RWPE2 (cell line): ENCODE results near the gene ZNF236.

Experiments
- ATAC-seq: fragments of 200-7000 bp; cut with Tn5 transposase; 3 replicates; pipeline ENCODE4 v1.9.1; 2021; ENCODE audit warnings: low read depth
- DNase-seq: peaks from one replicate; pipeline ENCODE4 v3.0.0-alpha.2; 2020; ENCODE audit warnings: low spot score
- H3K27ac ChIP-seq: fragments of 450-650 bp; 2 replicates; pipeline ENCODE4 v1.5.1; 2017; ENCODE audit warnings: mild to moderate bottlenecking; ENCODE audit not compliant: poor library complexity, severe bottlenecking
- H3K27me3 ChIP-seq: fragments of 250-450 bp; sonication (Bioruptor Pico); 2 replicates; pipeline ENCODE4 v1.5.1; 2021; ENCODE audit warnings: mild to moderate bottlenecking, moderate library complexity; ENCODE audit not compliant: insufficient read depth, poor library complexity, severe bottlenecking
- H3K36me3 ChIP-seq: fragments of 250-450 bp; sonication (Bioruptor Pico); 2 replicates; pipeline ENCODE4 v1.5.1; 2020; ENCODE audit warnings: low read depth, mild to moderate bottlenecking, moderate library complexity
- H3K4me1 ChIP-seq: fragments of 250-450 bp; sonication (Bioruptor Pico); 2 replicates; pipeline ENCODE4 v1.5.1; 2021; ENCODE audit warnings: mild to moderate bottlenecking, moderate library complexity; ENCODE audit not compliant: insufficient read depth, poor library complexity, severe bottlenecking
- H3K4me3 ChIP-seq: fragments of 250-450 bp; sonication (Bioruptor Pico); 2 replicates; pipeline ENCODE4 v1.5.1; 2021; ENCODE audit warnings: mild to moderate bottlenecking, moderate library complexity; ENCODE audit not compliant: severe bottlenecking
- H3K9me3 ChIP-seq: fragments of 250-450 bp; sonication (Bioruptor Pico); 2 replicates; pipeline ENCODE4 v1.5.1; 2021; ENCODE audit warnings: mild to moderate bottlenecking, moderate library complexity; ENCODE audit not compliant: severe bottlenecking
- TF ChIP-seq, protein P1 (sequence below): fragments of 450-650 bp; IDR thresholded peaks from one replicate; pipeline ENCODE4 v1.5.1; 2017; ENCODE audit warnings: mild to moderate bottlenecking, moderate library complexity; ENCODE audit not compliant: poor library complexity, severe bottlenecking

The ZNF236 gene

DNA sequence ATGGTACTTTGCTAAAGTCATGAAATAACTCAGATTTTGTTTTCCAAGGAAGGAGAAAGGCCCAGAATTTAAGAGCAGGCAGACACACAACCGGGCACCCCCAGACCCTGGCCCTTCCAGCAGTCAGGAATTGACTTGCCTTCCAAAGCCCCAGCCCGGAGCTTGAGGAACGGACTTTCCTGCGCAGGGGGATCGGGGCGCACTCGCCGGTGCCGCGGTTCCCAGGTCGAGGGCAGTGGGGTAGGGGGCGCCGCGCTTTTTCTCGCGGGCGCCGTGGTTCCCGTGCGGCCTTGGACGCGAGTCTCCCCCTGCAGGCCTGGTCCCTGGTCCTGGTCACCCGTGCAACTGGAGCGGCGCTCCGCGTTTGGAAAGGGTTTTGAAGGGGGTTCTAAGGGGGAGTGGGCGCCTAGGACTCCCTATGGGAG, 1.2 kb downstream of the ZNF236 start:
- DNase-seq (peak; percentile 52), ATAC-seq (no peak)
- no peaks in the 10 kb centered on the region for H3K27me3 ChIP-seq
- peaks cover 17% of the 10 kb centered on the region; the same call in 1 of the 2 replicates for H3K36me3 ChIP-seq
- TF ChIP-seq, protein P1, sequence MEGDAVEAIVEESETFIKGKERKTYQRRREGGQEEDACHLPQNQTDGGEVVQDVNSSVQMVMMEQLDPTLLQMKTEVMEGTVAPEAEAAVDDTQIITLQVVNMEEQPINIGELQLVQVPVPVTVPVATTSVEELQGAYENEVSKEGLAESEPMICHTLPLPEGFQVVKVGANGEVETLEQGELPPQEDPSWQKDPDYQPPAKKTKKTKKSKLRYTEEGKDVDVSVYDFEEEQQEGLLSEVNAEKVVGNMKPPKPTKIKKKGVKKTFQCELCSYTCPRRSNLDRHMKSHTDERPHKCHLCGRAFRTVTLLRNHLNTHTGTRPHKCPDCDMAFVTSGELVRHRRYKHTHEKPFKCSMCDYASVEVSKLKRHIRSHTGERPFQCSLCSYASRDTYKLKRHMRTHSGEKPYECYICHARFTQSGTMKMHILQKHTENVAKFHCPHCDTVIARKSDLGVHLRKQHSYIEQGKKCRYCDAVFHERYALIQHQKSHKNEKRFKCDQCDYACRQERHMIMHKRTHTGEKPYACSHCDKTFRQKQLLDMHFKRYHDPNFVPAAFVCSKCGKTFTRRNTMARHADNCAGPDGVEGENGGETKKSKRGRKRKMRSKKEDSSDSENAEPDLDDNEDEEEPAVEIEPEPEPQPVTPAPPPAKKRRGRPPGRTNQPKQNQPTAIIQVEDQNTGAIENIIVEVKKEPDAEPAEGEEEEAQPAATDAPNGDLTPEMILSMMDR = no peak
- peak overlapping the region; percentile 95 for H3K4me3 ChIP-seq
- H3K9me3 ChIP-seq = no peaks in the 10 kb centered on the region
- peaks cover 5% of the 10 kb centered on the region for H3K4me1 ChIP-seq
- H3K27ac ChIP-seq = peak overlapping the region; percentile 81

DNA sequence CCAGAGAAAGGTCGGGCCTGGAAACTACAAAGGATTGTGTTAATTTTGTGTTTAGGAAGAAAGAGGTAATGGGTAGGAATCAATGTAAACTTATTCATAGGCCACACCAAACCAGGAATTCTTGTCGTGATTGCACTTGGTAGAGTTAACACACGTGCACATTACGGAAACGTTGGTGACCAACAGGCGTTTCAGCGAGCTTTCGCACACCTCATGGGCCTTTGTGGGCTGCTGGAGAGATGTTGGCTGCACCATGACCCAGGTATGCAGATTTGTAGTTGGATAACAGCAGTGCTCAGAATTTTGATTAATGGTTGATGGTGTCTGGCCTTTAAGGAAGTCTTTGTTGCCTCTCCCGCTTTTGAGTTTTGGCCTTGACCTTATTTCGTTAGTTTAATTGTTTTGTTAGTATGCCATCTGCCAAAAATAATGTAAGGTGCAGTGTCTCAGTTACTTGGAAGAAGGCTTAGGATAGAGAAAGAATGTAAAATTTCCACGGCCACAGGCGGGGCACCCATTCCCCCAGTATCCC, 1.9 kb downstream of the ZNF236 start:
- Histone ChIP-seq H3K36me3 (peaks cover 11% of the 10 kb centered on the region; the same call in 1 of the 2 replicates), H3K4me1 (peaks cover under 1% of the 10 kb centered on the region), H3K4me3 (no peak overlapping the region), H3K9me3 (no peaks in the 10 kb centered on the region), H3K27ac (no peak overlapping the region), H3K27me3 (no peaks in the 10 kb centered on the region)
- TF ChIP-seq, protein P1 = no peak
- no peak for ATAC-seq
- DNase-seq = no peak

DNA sequence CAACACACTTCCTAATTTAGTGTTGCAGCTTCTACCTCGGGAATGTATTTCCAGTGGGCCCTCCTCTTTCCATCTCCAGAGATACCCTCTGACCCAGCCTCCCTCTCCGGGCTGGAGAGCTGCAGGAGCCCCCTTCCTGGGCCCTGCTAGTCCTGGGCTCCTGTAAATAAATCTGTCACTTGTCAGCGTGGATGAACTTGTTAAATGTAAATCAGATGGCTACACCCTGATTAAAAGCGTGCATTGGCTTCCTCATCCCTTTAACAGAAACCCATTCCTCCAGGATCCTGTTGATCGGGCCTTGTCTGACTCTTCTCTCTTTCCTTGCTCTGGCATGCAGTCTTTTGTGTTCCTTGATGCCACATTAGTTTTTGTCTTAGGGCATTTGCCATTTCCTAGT, 2.4 kb downstream of the ZNF236 start:
- DNase-seq (no peak), ATAC-seq (no peak)
- H3K36me3 ChIP-seq = peaks cover 6% of the 10 kb centered on the region; the same call in 1 of the 2 replicates
- no peaks in the 10 kb centered on the region for H3K27me3 ChIP-seq
- H3K27ac ChIP-seq = no peak overlapping the region
- no peaks in the 10 kb centered on the region for H3K9me3 ChIP-seq
- H3K4me1 ChIP-seq = no peaks in the 10 kb centered on the region
- H3K4me3 ChIP-seq = no peak overlapping the region
- TF ChIP-seq, protein P1 = no peak

DNA sequence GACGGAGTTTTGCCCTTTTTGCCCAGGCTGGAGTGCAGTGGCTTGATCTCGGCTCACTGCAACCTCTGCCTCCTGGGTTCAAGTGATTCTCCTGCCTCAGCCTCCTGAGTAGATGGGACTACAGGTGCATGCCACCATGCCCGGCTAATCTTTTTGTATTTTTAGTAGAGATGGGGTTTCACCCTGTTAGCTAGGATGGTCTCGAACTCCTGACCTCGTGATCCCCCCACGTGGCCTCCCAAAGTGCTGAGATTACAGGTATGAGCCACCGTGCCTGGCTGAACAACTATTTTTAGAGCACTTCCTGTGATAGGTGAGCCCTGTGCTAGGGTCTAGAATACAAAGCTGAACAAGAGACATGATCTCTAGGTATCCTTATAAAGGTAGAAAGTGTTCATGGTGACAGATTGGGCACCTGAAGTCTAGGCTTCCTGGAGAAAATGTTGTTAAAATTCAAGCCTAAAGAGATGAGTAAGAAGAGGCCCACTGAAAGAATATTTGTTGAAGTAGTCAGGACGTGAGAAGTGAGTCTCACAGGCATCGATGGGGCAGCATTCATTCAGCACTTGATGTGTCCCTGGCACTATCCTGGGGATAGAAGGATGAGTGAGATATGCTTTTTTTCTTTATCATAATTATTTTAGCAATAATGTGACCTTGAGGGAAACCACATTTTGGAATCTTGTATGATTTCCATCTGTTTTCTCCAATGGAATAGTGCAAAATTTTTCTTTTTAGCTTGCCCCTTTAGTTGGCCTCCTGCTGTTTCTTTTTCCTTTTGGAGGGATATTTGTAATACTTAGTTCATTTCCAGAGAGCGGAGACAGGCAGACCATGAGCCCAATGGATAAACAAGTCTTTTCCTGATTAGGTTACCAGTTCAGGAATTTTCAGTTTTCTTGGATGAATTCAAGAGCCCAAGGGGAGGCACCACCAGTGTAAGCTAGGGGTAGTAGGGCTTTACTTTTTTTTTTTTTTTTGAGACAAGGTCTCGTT, 5.1 kb downstream of the ZNF236 start:
- 0 out of 2 replicates have a peak, but pooled peaks cover 3% of the 10 kb centered on the region for H3K36me3 ChIP-seq
- TF ChIP-seq, protein P1 = no peak
- no peak overlapping the region for H3K4me3 ChIP-seq
- DNase-seq = no peak
- H3K4me1 ChIP-seq = no peaks in the 10 kb centered on the region
- ATAC-seq = no peak
- H3K9me3 ChIP-seq = no peaks in the 10 kb centered on the region
- no peaks in the 10 kb centered on the region for H3K27me3 ChIP-seq
- H3K27ac ChIP-seq = no peak overlapping the region
